GM12873 (cell line): ENCODE data around the gene RASGRP2.

ENCODE experiments used
- CTCF ChIP-seq: IDR thresholded peaks from 2 replicates; pipeline ENCODE4 v1.5.1; 2012; ENCODE audit warnings: low read depth, mild to moderate bottlenecking, moderate library complexity, low read length, control low read depth; ENCODE audit not compliant: insufficient read depth; ENCODE audit errors: missing control alignments

The RASGRP2 gene

GRCh38 chr11:64763526-64764039 lies 19.6 kb upstream of the RASGRP2 start:
- no peak for TF ChIP-seq CTCF

- no peak for TF ChIP-seq CTCF
Measured at GRCh38 chr11:64762674-64763525, 19.0 kb upstream of the RASGRP2 start.

GRCh38 chr11:64762277-64762673 lies 18.3 kb upstream of the RASGRP2 start:
- no peak for TF ChIP-seq CTCF

GRCh38 chr11:64760759-64761420 lies 16.9 kb upstream of the RASGRP2 start:
- no peak for TF ChIP-seq CTCF

GRCh38 chr11:64759722-64760719 lies 16.1 kb upstream of the RASGRP2 start, which contains the start of gene PYGM:
Gene PYGM (minus strand): TSS chr11:64759974. CDS start chr11:64759898, 76 bp downstream.
- no peak for TF ChIP-seq CTCF

- TF ChIP-seq CTCF: no peak
Measured at GRCh38 chr11:64759131-64759721, 15.3 kb upstream of the RASGRP2 start.
